Measurements from ENCODE around the gene SNRPE.

Gene SNRPE

DNA sequence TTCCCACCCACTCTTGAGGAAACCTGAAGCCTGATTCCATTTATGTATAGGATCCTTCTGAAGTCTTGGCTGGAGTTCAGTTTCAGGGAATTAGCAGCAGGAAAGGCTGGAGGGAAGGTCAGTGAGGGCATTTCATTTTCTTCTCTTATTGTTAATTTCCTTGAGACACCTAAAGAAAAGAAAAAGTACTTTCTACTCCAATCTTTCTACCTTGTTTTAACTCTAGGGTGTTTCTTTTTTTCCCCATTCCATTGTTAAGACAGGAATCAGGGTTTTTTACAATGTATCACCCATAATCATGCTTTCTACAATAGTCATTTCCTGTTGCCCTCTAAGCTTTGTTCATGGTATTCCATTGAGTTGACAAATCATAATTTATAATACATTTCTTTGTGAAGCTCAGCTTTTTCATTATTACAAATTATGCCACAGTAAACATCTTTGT lies 27.4 kb downstream of the SNRPE start:
- DNase-seq, result peak; percentile 76

DNA sequence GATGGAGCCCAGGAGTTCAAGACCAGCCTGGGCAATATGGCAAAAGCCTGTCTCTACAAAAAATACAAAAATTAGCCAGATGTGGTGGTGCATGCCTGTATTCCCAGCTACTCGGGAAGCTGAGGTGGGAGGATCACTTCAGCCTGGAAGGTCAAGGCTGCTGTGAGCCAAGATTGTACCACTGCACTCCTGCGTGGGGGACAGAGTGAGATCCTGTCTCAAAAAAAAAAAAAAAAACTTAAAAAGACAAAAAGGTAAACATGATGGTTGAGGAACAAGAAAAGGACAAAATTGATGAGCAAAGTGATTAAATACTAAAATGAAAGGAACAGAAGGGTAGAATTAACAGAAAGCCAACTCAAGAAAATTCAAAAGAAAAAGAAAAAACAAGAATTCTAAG lies 30.6 kb downstream of the SNRPE start:
- no peak for DNase-seq

DNA sequence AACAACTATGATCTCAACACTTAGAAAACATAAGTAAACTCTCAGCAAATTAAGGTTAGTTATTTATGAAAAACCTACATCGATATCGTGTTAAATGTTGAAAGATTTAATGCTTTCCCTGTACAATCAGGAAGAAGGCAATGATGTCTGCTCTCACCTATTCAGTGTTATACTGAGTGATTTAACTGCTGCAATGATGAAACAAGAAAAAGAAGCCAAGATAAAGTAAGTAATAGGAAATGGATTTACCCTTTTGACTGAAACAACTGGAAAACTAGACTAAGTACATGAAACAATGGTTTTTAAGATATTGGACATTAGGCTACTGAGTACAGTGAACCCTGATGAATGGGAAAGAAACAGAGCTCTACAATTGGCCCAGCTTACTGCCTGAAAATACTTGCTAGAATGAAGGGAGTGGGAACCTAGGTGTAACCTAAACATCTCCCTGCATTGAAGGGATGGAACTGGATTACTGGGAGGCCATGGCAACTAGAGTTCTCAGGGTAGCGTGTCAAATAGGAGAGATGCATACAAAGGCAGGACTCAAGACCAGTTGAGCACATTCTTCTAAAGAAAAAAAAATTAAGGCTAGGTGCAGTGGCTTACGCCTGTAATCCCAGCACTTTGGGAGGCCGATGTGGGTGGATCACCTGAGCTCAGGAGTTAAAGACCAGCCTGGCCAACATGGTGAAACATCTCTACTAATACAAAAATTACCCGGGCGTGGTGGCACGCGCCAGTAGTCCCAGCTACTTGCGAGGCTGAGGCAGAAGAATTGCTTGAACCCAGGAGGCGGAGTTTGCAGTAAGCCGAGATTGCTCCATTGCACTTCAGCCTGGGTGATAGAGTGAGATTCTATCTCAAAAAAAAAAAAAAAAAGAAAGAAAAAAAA lies 37.3 kb downstream of the SNRPE start:
- DNase-seq, result no peak

DNA sequence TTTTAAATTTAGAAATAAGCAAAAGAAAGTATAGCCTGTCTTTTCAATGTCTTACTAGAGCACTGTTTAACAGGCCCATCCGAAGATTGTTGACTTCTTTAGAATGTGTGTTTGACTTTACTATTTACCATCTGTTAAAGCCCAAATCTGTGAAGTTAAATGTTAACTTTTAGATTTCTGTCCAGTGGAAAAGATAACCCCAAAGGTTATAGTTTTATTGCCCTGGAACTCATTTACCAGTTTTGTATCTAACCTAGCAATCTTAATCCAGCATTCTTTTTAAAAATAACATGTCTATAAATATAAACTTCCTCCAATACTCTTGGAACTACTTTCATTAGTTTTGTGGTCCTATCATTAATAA lies 37.9 kb downstream of the SNRPE start:
- no peak for DNase-seq

DNA sequence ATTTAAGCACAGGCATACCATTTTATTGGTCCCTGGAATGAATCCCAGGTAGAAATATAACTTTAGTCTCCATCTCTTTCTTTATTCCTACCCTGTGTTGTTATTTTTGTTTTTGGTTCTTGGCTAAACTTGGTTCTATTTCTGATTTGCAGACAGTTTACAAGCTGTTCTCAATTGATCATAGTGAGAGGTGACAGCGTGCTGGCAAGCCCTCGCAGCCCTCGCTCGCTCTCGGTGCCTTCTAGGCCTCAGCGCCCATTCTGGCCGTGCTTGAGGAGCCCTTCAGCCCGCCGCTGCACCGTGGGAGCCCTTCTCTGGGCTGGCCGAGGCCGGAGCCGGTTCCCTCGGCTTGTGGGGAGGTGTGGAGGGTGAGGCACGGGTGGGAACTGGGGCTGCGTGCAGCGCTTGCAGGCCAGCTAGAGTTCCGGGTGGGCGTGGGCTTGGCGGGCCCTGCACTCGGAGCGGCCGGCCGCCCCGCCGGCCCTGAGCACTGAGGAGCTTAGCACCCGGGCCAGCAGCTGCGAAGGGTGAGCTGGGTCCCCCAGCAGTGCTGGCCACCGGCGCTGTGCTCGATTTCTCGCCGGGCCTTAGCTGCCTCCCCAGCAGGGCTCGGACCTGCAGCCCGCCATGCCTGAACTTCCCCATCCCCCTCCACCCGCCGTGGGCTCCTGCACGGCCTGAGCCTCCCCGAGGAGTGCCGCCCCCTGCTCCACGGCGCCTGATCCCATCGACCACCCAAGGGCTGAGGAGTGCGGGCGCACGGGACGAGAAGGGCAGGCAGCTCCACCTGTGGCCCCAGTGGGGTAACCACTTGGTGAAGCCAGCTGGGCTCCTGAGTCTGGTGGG lies 38.7 kb downstream of the SNRPE start:
- DNase-seq, result no peak

DNA sequence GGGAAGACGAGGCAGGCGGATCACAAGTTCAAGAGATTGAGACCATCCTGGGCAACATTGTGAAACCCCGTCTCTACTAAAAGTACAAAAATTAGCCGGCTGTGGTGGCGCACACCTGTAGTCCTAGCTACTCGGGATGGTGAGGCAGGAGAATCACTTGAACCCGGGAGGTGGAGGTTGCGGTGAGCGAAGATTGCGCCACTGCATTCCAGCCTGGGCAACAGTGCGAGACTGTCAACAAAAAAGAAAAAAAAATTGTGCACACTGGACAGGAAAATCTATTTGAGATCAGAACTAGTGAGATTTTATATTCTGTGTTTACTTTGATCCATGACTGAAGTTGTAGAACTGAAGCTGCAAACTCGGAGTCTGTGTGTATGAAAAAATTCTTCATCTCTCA lies 40.2 kb downstream of the SNRPE start:
- DNase-seq, result no peak

DNA sequence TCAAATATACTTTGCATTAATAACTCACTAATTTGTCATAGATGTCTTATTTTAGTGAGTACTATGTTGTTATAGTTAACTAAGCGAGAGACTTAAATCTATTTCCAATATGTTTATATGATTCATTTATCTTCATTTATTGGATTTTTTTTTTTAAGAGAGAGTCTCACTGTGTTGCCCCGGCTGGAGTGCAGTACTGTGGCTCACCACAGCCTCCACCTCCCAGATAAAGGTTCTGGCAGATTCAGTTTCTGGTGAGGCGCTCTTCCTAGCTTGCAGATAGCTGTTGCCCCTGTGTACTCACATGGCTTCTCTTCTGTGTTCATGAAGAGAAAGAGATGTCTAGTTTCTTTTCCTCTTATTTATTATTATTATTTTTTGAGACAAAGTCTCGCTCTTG lies 43.9 kb downstream of the SNRPE start:
- DNase-seq, result no peak

DNA sequence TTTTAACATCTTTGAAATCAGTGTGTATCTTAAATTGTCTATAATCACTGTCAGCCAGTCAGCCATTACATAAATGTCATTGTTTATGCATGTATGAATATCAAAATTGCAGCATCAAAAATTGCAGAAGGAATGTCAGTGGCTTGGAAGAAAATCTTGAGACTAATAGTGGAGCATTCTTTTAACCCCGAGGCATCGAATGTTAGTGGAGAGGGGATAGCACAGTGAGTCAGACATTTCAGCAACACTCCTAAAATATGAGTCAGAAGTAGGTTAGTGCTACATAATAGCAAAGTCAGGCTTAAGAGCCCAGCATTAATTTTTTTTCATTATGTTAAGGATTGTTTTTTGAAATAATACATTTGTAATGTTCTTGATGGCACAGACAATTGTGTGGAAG lies 45.5 kb downstream of the SNRPE start:
- DNase-seq, result peak; percentile 93

DNA sequence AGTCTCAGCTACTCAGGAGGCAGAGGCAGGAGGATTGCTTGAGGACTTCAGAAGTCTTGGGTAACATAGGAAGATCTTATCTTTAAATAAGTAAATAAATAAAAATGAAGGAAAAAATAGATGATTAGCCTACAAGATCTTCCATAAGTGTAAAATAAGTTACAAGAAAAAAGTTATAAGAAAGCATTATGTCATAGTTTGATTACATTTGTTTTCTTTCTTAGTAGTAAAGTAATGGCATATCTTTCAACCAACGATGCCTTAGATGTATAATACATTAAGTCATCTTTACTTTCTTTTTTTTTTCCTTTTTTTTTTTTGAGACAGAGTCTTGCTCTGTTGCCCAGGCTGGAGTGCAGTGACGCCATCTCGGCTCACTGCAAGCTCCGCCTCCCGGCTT lies 46.5 kb downstream of the SNRPE start:
- no peak for DNase-seq

DNA sequence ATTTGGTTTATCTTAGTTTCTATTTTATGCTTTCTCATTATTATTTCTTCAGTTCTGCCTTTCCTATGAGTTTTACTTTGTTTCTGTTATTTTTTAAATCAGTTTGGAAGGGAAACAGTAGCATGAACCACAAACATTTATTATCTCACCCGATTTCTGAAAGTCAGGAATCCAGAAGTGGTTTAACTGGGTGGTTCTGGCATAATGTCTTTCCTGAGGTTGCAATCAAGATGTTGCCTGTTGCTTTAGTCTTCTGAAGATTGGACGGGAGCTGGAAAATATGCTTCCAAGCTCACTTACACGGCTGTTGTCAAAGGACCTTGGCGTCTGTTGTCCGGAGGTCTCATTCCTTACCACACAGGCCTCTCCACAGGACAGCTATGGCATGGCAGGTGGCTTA lies 50.4 kb downstream of the SNRPE start:
- peak; percentile 53 for DNase-seq

DNA sequence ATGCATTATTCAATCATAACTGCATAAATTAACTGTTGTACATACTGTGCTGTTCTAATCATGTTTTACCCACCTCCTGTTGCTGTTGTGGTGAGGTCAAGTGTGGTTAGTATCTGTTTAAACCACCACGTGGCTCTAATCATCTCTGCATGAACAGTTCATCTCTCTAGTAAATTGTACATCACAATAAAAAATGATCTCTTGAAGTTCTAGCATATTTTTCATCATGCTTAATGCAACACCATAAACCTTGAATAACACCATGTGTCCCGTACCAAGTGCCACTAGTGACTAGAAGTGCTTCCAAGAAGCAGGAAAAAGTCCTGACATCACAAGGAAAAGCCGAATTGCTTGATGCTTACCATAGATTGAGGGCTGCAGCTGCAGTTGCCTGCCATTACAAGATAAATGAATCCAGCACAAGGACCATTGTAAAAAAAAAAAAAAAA lies 51.7 kb downstream of the SNRPE start:
- peak; percentile 66 for DNase-seq

DNA sequence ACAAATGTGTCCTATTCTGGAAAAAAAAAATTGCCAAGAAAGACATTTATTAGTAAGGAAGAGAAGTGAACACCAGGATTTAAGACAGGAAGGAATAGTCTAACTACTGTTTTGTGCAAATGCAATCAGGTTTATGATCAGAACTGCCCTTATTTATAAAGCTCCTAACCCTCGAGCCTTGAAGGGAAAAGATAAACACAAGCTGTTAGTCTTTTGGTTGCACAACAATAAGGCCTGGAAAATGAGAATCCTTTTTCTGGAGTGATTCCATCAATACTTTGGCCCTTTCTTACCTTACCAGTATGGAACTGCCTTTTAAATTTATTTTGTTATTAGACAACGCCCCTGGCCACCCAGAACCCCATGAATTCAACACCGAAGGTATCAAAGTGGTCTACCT lies 52.9 kb downstream of the SNRPE start:
- no peak for DNase-seq

DNA sequence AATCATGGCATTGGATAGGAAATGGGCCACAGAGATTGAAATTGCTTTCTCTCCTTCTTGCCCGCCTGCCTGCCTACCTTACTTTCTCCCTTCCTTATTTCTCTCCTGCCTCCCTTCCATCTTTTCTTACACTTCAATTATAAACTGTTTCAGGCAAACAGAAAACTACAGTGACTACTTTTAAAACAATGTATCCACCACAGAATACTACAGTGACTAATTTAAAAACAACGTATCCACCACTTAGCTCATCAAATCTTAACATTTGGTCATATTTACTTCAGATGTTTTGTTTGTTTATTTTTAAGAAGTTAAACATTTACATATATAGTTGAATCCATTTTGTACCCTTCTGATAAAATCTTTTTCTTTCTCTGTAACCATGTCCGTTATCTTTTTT lies 54.4 kb downstream of the SNRPE start:
- DNase-seq, result peak; percentile 58

DNA sequence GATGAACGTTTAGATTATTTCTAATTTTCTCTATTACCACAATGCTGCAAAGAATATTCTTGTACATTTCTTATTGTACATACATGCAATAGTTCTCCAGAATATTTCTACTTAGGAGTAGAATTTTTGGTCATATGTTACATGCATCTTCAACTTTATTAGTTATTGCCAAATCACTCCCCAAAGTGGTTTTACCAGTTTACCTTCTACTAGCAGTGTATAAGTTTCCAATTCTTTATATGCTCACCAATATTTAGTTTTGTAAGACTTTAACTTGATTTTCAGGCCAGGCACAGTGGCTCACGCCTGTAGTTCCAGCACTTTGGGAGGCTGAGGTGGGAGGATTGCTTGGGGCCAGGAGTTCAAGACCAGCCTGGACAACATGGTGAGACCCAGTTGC lies 55.4 kb downstream of the SNRPE start:
- no peak for DNase-seq
